Ectodermal cell (in vitro differentiated cells): ENCODE results near the gene DENND1B. TPM values are rescaled to one million over a fixed set of nuclear protein-coding genes. Genes with fewer than 3 reads are reported as not detected.

ENCODE experiments used
- H3K27ac ChIP-seq: 2 replicates; pipeline ENCODE4 v1.7.0; 2013; ENCODE audit warnings: mild to moderate bottlenecking, low read depth, low read length; ENCODE audit not compliant: insufficient read depth, poor library complexity, severe bottlenecking
- H3K27me3 ChIP-seq: 2 replicates; pipeline ENCODE4 v1.7.0; 2013; ENCODE audit warnings: mild to moderate bottlenecking, low read length; ENCODE audit not compliant: insufficient read depth, control insufficient read depth, poor library complexity, severe bottlenecking
- H3K36me3 ChIP-seq: one replicate; pipeline ENCODE4 v1.7.0; 2013; ENCODE audit warnings: low read length; ENCODE audit not compliant: control insufficient read depth, insufficient read depth
- H3K4me1 ChIP-seq: one replicate; pipeline ENCODE4 v1.7.0; 2013; ENCODE audit warnings: low read length; ENCODE audit not compliant: control insufficient read depth, insufficient read depth
- H3K4me3 ChIP-seq: 2 replicates; pipeline ENCODE4 v1.7.0; 2013; ENCODE audit warnings: low read depth, low read length, control low read depth; ENCODE audit not compliant: insufficient read depth
- H3K9me3 ChIP-seq: 2 replicates; pipeline ENCODE4 v1.7.0; 2013; ENCODE audit warnings: mild to moderate bottlenecking, low read length, moderate library complexity; ENCODE audit not compliant: control insufficient read depth
- WGBS, 2 experiments: methylation state at CpG; one replicate each; pipeline ENCODE4 v1.1.7; 2013; ENCODE audit warnings: missing lambda C conversion rate in 2 of 2; 5-methylcytosine and 5-hydroxymethylcytosine counted together
- polyA plus RNA-seq, 4 experiments: library from polyadenylated mRNA; stranded (reverse); fragments of 50-300 nt; gene quantifications; one replicate each; pipeline ENCODE4 v1.2.3, GENCODE V29; 2013

DENND1B gene, protein sequence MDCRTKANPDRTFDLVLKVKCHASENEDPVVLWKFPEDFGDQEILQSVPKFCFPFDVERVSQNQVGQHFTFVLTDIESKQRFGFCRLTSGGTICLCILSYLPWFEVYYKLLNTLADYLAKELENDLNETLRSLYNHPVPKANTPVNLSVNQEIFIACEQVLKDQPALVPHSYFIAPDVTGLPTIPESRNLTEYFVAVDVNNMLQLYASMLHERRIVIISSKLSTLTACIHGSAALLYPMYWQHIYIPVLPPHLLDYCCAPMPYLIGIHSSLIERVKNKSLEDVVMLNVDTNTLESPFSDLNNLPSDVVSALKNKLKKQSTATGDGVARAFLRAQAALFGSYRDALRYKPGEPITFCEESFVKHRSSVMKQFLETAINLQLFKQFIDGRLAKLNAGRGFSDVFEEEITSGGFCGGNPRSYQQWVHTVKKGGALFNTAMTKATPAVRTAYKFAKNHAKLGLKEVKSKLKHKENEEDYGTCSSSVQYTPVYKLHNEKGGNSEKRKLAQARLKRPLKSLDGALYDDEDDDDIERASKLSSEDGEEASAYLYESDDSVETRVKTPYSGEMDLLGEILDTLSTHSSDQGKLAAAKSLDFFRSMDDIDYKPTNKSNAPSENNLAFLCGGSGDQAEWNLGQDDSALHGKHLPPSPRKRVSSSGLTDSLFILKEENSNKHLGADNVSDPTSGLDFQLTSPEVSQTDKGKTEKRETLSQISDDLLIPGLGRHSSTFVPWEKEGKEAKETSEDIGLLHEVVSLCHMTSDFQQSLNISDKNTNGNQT
- 2.9 TPM for polyA plus RNA-seq (2013, experiment 1 of 4)
- 5.0 TPM for polyA plus RNA-seq (2013, experiment 2 of 4)
- polyA plus RNA-seq (2013, experiment 3 of 4) = 2.9 TPM
- 3.4 TPM for polyA plus RNA-seq (2013, experiment 4 of 4)

DNA sequence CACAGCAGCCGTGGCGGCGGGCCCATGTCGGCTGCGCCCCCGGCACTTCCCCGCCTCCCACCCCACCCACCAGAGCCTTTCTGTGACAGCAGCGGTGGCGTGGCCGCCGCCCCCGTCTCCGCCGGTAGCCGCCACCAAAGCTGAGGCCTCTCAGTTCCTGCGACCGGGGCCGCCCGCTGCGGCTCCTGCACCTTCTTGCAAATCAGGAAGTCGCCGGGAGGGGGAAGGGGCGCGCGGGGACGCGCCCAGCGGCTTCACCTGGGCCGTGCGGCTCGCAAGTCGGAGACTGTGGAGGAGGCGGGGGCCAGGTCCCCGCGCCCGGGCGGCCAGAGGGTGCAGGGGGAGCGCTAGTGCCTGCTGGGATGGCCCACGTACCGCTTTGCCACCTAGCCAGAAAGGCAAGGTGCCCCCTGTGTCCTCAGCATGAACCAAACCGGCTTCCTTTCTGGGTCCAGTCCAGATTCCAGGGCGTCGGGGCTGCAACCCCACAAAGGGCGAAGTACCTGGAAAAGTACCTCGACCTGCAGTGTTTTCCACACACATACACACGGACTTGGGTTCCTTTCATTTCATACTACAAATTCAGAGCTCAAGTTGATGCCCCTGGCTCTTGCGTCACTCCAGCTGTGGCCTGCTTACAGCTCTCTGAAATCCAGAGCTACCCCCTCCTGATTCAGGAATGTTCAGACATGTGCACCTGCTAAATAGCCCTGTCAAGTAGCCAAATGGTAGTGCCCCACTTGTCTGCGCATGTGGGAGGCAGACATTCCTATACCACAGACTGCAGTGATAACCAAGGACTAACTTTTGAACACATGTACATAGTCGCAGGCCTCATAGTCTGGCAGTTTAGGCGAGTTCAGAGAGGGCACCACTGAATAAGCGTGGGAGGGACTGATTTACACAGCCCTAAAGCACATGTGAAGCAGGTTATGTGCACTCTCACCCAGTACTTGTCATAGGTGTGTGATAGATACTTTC, at the start of gene DENND1B:
Gene DENND1B, minus strand, starts transcription at position 199 of the 981 bp plus-strand sequence. CDS start 325 bp downstream, outside the sequence.
- Histone ChIP-seq H3K4me1 (no peaks in the 10 kb centered on the region), H3K27me3 (peaks cover 27% of the 10 kb centered on the region), H3K4me3 (peak within 1 kb of the TSS; percentile 66), H3K27ac (no peak within 1 kb of the TSS), H3K9me3 (no peaks in the 10 kb centered on the region), H3K36me3 (no peaks in the 10 kb centered on the region)
- WGBS, 2 experiments = 10% methylated on average over 51 of the region's 51 CpGs

DNA sequence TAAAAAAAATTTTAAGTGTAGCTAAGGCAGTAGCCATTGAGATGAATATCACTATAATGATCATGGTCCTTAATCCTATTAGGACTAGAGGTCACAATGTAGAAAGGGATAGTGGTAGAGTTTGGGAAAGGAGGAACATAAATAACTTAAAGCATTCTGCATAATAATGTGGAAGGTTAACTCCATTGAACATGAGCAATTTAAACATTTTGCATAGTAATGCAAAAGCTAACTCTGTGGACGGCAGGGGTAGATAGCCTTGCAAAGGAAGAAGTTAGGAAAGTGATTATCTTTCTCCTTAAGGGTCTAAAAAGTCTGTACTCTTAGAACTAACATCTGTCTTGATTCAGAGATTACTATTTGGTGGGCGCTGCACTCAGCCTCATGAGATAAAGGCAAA, 39.0 kb upstream of the DENND1B start:
- H3K4me1 ChIP-seq = no peaks in the 10 kb centered on the region
- 53 to 60% methylated on average over 2 of the region's 2 CpGs for WGBS, 2 experiments

DNA sequence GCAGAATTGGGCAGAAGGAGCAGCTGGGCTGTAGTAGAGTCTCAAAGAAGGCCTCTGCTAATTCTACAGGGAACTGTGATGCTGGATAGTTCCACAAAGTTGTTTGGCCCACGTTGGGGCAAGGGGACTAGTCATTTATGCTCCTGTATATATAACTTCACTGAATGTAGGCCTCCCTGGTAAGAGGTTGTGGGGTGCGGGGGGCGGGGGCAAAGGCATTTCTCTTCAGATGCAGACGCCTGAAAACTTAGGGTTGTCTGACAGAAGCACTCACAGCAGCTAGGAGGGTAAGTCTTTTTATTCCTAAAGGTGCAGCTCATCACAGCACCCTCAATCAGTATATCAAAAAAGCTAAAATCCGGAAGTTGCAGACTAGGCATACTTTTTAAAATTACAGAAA, 38.5 kb upstream of the DENND1B start:
- H3K4me1 ChIP-seq = no peaks in the 10 kb centered on the region
- 28 to 44% methylated on average over 4 of the region's 5 CpGs for WGBS, 2 experiments
- H3K36me3 ChIP-seq = no peaks in the 10 kb centered on the region
- H3K27ac ChIP-seq = no peak overlapping the region
- no peak overlapping the region for H3K4me3 ChIP-seq
- no peaks in the 10 kb centered on the region for H3K27me3 ChIP-seq
- no peaks in the 10 kb centered on the region for H3K9me3 ChIP-seq

More for the DNA sequence above, 39.0 kb upstream of the DENND1B start:
- H3K27ac ChIP-seq = no peak overlapping the region
- H3K9me3 ChIP-seq = no peaks in the 10 kb centered on the region
- no peak overlapping the region for H3K4me3 ChIP-seq
- H3K36me3 ChIP-seq = no peaks in the 10 kb centered on the region
- H3K27me3 ChIP-seq = no peaks in the 10 kb centered on the region

DNA sequence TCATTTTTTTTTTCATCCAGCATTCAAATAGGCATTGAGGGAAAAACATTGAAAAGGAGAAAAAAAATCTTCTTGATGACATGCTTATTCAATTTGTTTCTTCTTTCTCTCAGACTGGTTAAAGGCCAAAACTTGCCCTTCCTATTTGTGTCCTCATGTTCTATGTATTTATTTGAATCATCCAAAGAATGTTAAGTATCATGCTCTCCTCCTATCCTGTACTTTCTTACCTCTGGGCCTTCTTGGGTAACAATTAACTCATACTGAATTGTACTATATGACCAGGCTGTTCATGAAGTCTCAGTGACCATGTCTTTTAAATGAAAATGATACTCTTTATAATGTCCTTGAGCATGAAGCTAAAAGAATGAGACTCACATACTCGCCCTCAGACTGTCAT, 36.5 kb upstream of the DENND1B start:
- H3K4me3 ChIP-seq = no peak overlapping the region
- H3K4me1 ChIP-seq = no peaks in the 10 kb centered on the region
- H3K36me3 ChIP-seq = no peaks in the 10 kb centered on the region
- 75 to 100% methylated on average over 1 of the region's 1 CpG for WGBS, 2 experiments
- no peaks in the 10 kb centered on the region for H3K27me3 ChIP-seq
- H3K27ac ChIP-seq = no peak overlapping the region
- H3K9me3 ChIP-seq = no peaks in the 10 kb centered on the region

DNA sequence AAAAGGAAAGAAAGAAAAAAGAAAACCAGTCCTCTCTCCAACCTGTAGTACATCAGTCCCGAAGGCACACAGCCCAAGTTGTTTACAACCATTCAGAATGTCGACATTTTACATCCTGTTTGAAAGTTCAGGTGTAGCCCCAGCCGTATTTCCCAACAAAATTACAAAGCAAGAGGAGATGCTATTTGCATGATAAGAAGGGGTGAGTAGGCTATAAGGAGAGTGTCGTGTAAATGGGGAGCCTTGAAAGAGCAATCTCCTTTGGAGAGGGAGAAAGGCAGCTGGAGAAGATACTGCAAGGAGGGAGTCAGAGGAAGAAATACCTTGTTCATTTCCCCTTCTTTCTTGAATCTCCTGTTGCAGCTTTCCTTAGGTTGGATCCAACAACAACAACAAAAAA, 35.5 kb upstream of the DENND1B start:
- Histone ChIP-seq H3K27ac (no peak overlapping the region), H3K36me3 (no peaks in the 10 kb centered on the region), H3K27me3 (no peaks in the 10 kb centered on the region), H3K9me3 (no peaks in the 10 kb centered on the region), H3K4me3 (no peak overlapping the region), H3K4me1 (no peaks in the 10 kb centered on the region)
- 45 to 58% methylated on average over 3 to 4 of the region's 4 CpGs for WGBS, 2 experiments

DNA sequence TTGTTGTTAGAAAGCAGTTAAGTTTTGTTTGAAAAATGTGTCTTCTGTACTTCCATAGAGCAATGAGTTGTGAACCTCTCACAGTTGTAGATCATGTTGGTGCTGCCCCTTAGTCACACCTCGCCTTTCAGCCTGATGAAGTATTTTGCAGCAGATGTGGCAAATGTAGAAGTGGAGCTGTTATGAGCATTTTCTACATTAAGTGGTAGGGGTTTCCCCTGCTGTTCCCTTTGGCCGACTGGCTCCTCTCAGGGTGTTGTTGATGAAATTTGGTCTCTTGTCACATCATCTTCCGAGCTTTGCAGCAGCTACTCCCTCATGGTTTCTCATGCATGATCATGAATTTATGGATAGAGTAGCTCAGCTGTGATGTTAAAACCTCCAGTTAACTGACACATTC, 33.6 kb upstream of the DENND1B start:
- WGBS, 2 experiments = 81 to 94% methylated on average over 2 to 3 of the region's 3 CpGs
- Histone ChIP-seq H3K27me3 (no peaks in the 10 kb centered on the region), H3K9me3 (no peaks in the 10 kb centered on the region), H3K36me3 (no peaks in the 10 kb centered on the region), H3K4me3 (no peak overlapping the region), H3K27ac (no peak overlapping the region), H3K4me1 (no peaks in the 10 kb centered on the region)

DNA sequence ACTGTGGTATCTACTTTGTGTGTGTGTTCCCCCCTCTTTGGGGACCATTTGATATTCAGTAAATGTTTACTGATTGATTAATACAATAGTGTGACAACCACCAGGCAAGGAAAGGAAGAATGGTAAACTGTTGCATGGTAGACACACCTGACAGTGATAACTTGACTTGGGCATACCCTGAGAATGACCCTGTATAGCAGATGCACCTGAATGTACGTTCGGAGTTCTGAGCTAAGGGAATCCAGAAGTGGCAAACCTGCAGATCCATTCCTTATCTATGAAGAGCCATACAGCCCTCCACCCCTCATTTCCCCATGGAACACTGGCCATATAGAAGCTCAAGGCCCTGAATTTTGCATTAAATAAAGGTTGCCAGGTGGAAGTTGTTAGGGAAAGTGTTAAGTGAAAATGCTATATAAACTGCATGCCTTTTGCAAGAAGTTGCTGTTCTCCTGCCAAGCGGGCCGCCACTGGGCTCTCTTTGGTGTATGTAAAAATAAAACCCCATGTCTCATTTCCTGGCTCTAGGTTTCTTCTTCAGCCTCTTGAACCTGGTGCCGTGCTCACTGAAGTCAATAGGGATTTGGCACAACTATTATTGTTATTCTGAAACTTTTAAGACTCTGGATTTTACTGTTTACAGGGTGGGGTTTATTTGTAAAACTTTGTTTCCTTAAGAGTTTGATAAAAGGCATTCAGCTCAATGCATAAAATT, 32.6 kb upstream of the DENND1B start:
- WGBS, 2 experiments = 89 to 92% methylated on average over 4 to 5 of the region's 5 CpGs
- Histone ChIP-seq H3K27me3 (no peaks in the 10 kb centered on the region), H3K36me3 (no peaks in the 10 kb centered on the region), H3K4me1 (no peaks in the 10 kb centered on the region), H3K4me3 (no peak overlapping the region), H3K27ac (no peak overlapping the region), H3K9me3 (no peaks in the 10 kb centered on the region)

DNA sequence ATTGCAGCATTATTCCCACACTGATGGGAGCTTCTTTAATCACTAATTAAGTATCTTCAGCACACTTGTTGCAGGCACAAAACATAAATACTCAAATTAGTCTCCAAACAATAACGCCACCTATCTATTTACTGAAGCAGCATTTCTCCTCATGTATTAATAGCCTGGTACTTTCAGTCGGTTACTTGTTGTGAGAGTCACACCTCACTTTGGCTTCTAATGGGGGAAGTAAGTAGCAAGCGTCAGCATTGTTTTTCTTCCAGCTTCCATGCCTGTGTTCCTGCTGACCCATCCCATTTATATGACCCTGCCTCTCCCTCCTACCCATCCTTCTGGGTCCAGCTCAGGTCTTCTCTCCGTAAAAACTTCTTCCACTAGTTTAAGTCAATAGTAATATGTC, 31.9 kb upstream of the DENND1B start:
- 86 to 95% methylated on average over 4 of the region's 4 CpGs for WGBS, 2 experiments

DNA sequence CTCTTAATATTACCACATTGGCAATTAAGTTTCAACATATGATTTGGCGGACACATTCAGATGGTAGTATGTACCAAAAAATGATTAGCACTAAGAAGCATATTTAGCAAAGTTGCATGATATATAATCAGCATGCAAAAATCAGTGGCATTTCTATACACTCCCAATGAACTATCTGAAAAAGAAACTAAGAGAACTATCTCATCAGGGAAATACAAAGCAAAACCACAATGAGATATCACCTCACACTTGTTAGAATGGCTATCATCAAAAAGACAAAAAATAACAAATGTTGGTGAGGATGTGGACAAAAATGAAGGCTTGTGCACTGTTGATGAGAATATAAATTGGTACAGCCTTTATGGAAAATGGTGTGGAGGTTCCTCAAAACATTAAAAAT, 31.4 kb upstream of the DENND1B start:
- no peaks in the 10 kb centered on the region for H3K27me3 ChIP-seq
- H3K4me3 ChIP-seq = no peak overlapping the region
- no peaks in the 10 kb centered on the region for H3K36me3 ChIP-seq
- H3K9me3 ChIP-seq = no peaks in the 10 kb centered on the region
- no peaks in the 10 kb centered on the region for H3K4me1 ChIP-seq
- no peak overlapping the region for H3K27ac ChIP-seq
- 100% methylated on average over 1 of the region's 1 CpG for WGBS, 2 experiments

More for the DNA sequence above, 31.9 kb upstream of the DENND1B start:
- no peak overlapping the region for H3K4me3 ChIP-seq
- no peaks in the 10 kb centered on the region for H3K36me3 ChIP-seq
- H3K9me3 ChIP-seq = no peaks in the 10 kb centered on the region
- no peaks in the 10 kb centered on the region for H3K27me3 ChIP-seq
- no peaks in the 10 kb centered on the region for H3K4me1 ChIP-seq
- no peak overlapping the region for H3K27ac ChIP-seq
